Spleen (tissue), 7 donors: ENCODE measurements around the gene TMEM270.

Source experiments
- CTCF ChIP-seq, 11 experiments: fragments of 200-600 bp in 7 of 11; fragments of 450-650 bp in 4 of 11; sonication (generic) in 4 of 11; IDR thresholded peaks in 8 of 11; conservative IDR thresholded peaks in 3 of 11; 1 replicate in 7 of 11; 2 replicates in 4 of 11; pipeline versions ENCODE4 v1.4.0 to v1.8.0; 2016 to 2021; ENCODE audit warnings: antibody characterized with exemption in 11 of 11, inconsistent platforms in 4 of 11, mild to moderate bottlenecking in 1 of 11
- POLR2A ChIP-seq, 3 donors: fragments of 450-650 bp; IDR thresholded peaks; one replicate each; pipeline ENCODE4 v1.5.1; 2017; ENCODE audit warnings: antibody characterized with exemption in 3 of 3, mild to moderate bottlenecking in 1 of 3
- donor health status: DM: no; HTN: no; CAD: no; lungs with moderate emphysema.
- donor health status: DM: no; HTN: no; CAD: no.
- donor health status: DM: no; HTN: no; CAD: no.

DNA sequence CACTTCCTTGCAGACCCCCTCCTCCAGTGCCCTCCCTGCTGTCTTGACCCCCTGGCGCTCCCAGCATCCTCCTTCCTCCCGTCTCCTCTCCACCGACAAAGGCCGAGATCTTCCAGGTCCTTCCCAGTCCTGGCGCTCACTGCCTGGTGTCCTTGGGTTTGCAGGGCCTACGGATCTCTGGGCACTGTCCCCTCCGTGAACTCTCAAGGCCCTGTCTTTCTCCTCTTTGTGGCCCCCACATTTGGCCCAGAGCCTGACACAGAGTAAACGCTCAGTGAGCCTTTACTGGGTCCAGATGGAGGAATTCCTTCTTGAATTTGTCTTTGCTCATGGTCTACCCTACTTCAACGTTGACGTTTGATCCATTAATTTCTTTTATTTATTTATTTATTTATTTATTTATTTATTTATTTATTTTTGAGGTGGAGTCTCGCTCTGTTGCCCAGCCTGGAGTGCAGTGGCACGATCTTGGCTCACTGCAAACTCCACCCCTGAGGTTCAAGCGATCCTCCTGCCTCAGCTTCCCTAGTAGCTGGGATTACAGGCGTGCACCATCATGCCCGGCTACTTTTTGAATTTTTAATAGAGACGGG lies 29.7 kb downstream of the TMEM270 start:
- TF ChIP-seq CTCF (IDR thresholded peaks at IDR 0.05 in 8 of 11, conservative IDR thresholded peaks at IDR 0.05 in 3 of 11) = no peak
- TF ChIP-seq POLR2A (IDR thresholded peaks at IDR 0.05) = no peak
